22Rv1 (cell line): ENCODE results near the gene ATXN1.
A peak's percentile ranks its signal among the peaks of the same experiment; 100 is the strongest.

Source experiments
- H3K27ac ChIP-seq: fragments of 450-650 bp; 2 replicates; pipeline ENCODE4 v1.5.1; 2017
- ZFX ChIP-seq: fragments of 450-650 bp; IDR thresholded peaks from 2 replicates; pipeline ENCODE4 v1.6.1; 2017; ENCODE audit warnings: antibody characterized with exemption, borderline replicate concordance
- TF ChIP-seq, protein P1 (sequence below): fragments of 450-650 bp; IDR thresholded peaks from 2 replicates; pipeline ENCODE4 v1.5.1; 2017; ENCODE audit warnings: mild to moderate bottlenecking

ATXN1 gene

GRCh38 chr6:16336056-16336818 lies 425.0 kb downstream of the ATXN1 start:
- TF ChIP-seq, protein P1, sequence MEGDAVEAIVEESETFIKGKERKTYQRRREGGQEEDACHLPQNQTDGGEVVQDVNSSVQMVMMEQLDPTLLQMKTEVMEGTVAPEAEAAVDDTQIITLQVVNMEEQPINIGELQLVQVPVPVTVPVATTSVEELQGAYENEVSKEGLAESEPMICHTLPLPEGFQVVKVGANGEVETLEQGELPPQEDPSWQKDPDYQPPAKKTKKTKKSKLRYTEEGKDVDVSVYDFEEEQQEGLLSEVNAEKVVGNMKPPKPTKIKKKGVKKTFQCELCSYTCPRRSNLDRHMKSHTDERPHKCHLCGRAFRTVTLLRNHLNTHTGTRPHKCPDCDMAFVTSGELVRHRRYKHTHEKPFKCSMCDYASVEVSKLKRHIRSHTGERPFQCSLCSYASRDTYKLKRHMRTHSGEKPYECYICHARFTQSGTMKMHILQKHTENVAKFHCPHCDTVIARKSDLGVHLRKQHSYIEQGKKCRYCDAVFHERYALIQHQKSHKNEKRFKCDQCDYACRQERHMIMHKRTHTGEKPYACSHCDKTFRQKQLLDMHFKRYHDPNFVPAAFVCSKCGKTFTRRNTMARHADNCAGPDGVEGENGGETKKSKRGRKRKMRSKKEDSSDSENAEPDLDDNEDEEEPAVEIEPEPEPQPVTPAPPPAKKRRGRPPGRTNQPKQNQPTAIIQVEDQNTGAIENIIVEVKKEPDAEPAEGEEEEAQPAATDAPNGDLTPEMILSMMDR = no peak
- no peak for TF ChIP-seq ZFX
- H3K27ac ChIP-seq = no peak overlapping the region

DNA sequence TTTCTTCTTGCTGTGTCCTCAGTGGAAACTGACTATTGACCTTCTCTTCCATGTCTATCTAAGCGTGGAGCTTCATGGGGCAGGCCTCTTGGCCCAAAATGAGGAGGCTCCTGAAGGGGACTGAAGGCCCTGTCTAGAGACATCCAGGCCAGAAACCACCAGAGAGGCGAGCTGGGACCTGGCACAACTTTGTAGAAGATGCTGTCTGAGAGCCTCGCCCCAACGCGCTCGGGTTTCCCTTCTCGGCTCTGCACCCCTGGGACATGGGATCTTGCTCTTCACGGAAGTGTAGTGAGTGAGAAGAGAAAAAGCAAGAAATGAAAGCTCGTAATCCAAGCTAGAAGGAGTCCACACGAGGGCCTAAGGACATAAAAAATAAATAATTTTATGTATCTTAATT lies 426.1 kb downstream of the ATXN1 start:
- no peak for TF ChIP-seq ZFX
- TF ChIP-seq, protein P1 = no peak
- H3K27ac ChIP-seq = no peak overlapping the region

GRCh38 chr6:16334671-16335070 lies 426.6 kb downstream of the ATXN1 start:
- H3K27ac ChIP-seq = no peak overlapping the region
- no peak for TF ChIP-seq ZFX
- TF ChIP-seq, protein P1 = no peak

GRCh38 chr6:16333580-16333979 lies 427.7 kb downstream of the ATXN1 start:
- TF ChIP-seq, protein P1 = no peak
- TF ChIP-seq ZFX = no peak
- H3K27ac ChIP-seq = no peak overlapping the region

DNA sequence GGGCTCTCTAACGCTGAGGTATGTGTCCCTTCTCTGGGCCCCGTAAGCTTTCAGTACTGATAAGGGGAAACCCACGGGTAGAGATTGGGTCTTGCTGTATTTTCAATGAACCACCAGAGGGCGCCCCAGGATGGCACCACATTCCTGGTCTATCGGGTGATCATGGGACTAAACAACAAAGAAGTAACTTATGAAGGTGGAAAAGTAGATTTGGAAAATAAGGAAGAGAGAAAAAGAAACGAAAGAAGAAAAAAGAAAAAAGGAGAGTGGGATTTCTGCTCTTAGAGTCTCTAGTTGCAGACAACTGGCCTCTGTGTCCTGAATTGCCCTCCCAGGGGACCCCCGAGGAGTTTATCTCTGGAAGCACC lies 429.1 kb downstream of the ATXN1 start:
- no peak overlapping the region for H3K27ac ChIP-seq
- no peak for TF ChIP-seq ZFX
- TF ChIP-seq, protein P1 = peak; percentile 82

DNA sequence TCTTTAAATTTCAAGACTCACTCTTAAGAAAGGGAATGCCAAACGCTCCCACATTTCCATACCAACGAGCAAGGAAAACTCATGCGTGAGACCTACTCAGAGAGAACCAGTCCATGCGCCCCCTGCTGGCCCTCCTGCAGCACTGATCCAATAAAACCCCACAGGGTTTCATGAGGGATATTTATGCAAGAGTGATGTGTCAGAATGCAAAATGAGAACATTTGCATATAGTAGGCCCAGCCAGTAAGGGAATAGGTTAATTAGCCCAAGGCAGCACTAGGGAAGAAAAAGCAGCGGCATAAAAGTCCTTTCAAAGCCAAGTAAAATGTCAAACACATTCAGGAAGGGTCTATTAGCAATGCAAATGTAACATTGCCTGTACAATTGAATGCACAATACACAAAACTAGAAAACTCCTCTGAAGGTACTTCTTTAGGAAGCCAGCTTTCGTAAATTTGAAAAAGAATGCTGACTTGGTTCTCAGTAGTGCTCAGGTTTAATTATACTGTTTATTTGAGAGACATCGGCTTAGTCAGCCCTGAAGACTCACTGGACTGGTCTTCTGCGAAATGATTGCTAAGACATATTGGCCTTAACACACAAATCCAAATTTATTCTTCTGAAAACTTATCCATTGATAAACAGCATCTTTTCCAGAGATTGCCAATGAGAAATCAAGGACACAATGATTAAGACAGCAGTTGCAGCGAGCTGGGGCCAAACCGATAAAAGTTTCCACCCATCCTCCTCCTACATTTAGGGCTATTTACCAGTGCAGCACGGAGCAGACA lies 429.7 kb downstream of the ATXN1 start:
- TF ChIP-seq, protein P1 = peak; percentile 93
- no peak for TF ChIP-seq ZFX
- H3K27ac ChIP-seq = no peak overlapping the region

GRCh38 chr6:16329233-16329632 lies 432.0 kb downstream of the ATXN1 start:
- TF ChIP-seq, protein P1 = no peak
- no peak for TF ChIP-seq ZFX
- H3K27ac ChIP-seq = no peak overlapping the region
